PC-3 (cell line): ENCODE measurements around the gene TERB1.

Experiments
- EZH2 ChIP-seq: fragments of 300-600 bp; sonication (generic); IDR thresholded peaks from one replicate; pipeline ENCODE4 v1.6.1; 2017; ENCODE audit warnings: antibody characterized with exemption, mild to moderate bottlenecking, low read length; ENCODE audit not compliant: unreplicated experiment
- TF ChIP-seq, protein P1 (sequence below): fragments of 300-600 bp; sonication (generic); conservative IDR thresholded peaks from 2 replicates; pipeline ENCODE4 v1.5.1; 2017; ENCODE audit warnings: antibody characterized with exemption, low read depth, mild to moderate bottlenecking, low read length

DNA sequence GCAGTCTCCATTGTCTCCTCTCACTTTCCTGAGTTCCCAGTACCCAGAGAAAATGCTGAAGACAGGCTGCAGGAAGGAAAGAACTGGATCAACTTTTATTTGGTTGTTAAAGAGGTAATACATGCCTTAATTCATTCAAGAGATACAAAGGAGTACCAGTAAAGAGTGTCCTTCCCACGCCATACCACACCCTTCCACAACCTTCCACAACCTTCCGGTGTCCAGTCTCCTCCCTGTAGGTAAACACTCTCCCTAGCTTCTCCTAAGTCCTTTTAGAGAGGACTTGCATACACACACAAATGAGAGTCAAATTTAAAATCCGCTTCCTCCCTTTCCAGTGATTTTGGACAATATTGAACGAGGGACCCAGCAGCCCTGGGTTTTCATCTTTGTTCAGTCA is 40.0 kb upstream of the TERB1 start:
- TF ChIP-seq, protein P1, sequence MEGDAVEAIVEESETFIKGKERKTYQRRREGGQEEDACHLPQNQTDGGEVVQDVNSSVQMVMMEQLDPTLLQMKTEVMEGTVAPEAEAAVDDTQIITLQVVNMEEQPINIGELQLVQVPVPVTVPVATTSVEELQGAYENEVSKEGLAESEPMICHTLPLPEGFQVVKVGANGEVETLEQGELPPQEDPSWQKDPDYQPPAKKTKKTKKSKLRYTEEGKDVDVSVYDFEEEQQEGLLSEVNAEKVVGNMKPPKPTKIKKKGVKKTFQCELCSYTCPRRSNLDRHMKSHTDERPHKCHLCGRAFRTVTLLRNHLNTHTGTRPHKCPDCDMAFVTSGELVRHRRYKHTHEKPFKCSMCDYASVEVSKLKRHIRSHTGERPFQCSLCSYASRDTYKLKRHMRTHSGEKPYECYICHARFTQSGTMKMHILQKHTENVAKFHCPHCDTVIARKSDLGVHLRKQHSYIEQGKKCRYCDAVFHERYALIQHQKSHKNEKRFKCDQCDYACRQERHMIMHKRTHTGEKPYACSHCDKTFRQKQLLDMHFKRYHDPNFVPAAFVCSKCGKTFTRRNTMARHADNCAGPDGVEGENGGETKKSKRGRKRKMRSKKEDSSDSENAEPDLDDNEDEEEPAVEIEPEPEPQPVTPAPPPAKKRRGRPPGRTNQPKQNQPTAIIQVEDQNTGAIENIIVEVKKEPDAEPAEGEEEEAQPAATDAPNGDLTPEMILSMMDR = no peak
- no peak for TF ChIP-seq EZH2
